Renal cortex interstitium (tissue), 11 donors: ENCODE data around the gene SPON2. TPM values are rescaled to one million over a fixed set of nuclear protein-coding genes. Genes with fewer than 3 reads are reported as not detected.
A peak's percentile ranks its signal among the peaks of the same experiment; 100 is the strongest.

Experiments used
- DNase-seq, 11 donors: peaks; one replicate each; pipeline ENCODE4 v3.0.0-alpha.2; 2013; ENCODE audit warnings: low read depth in 9 of 11, low spot score in 4 of 11; ENCODE audit errors: extremely low read depth in 1 of 11
- polyA plus RNA-seq, 3 donors: library from polyadenylated mRNA; unstranded; fragments of 120-200 nt; gene quantifications; one replicate each; pipeline ENCODE4 v1.2.1, GENCODE V29; 2013; ENCODE audit not compliant: insufficient read length in 3 of 3

Gene SPON2
- polyA plus RNA-seq, 3 donors: 5.0 to 20.7 (median 9.5) TPM

- no peak for DNase-seq
These were observed 6.1 kb upstream of the SPON2 start for GRCh38 chr4:1178300-1179088.

DNA sequence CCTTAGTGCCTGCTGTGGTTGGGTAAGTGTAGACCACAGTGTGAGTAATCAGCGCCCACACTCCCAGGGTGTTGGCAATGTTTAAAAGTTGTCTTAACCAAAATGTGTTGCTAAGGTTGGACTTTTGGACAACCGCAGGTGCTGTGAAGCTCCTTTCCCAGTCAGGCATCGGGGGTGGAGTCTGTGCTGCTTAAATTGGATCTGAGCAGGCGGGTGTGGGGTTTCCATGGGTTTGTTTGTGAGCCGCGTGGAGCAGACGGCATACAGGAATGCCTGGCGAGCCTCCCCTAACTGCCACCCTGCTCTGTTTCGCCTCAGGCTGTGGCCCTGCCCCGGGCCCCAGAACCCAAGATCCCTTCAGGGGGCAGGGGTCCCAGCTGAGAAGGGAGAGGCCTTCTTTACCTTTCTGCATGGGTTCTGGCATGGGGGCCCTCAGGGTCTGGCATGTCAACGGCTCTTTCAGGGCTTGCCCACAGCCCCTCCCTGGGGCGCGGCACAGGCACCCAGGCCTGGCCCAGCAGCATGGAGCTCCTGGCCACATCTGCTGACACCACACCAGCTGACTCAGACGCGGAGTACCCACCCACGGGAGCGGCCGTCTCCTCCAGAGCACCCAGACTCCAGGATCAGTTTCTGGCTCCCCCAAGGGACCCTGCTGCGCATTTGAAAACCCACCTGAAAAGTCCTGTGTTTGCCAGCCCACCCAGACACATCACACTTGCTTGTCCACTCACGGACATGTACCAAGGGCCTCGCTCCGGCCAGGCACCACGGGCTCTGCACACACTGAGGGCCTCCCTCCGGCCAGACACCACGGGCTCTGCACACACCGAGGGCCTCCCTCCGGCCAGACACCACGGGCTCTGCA is 5.1 kb upstream of the SPON2 start:
- no peak for DNase-seq

DNA sequence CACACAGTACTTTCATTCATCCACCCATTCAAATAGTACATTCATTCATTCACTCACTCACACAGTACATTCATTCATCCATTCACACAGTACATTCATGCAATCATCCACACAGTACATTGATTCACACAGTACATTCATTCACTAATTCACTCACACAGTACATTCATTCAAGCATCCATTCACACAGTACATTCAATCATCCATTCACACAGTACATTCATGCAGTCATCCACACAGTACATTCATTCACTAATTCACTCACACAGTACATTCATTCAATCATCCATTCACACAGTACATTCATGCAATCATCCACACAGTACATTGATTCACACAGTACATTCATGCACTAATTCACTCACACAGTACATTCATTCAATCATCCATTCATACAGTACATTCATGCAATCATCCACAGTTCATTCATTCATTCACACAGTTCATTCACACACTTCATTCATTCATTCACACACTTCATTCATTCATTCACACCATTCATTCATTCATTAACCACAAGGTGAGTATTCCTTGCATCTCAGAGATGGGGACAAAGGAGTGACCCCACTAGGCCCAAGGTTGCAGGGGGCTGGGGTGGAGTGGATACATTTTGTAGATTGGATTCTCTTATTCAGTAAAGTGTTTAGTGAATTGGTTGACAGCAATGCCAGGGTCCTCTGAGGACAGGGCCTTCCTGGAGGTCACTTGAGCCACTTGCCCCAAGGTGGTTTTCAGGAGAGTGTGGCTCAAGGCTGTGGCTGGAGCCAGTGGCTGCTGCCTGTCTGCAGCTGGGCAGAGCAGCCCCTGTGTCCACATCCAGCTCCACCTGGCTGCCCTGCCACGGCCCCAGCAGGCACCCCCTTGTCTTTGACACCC is 4.3 kb upstream of the SPON2 start:
- DNase-seq: no peak

DNA sequence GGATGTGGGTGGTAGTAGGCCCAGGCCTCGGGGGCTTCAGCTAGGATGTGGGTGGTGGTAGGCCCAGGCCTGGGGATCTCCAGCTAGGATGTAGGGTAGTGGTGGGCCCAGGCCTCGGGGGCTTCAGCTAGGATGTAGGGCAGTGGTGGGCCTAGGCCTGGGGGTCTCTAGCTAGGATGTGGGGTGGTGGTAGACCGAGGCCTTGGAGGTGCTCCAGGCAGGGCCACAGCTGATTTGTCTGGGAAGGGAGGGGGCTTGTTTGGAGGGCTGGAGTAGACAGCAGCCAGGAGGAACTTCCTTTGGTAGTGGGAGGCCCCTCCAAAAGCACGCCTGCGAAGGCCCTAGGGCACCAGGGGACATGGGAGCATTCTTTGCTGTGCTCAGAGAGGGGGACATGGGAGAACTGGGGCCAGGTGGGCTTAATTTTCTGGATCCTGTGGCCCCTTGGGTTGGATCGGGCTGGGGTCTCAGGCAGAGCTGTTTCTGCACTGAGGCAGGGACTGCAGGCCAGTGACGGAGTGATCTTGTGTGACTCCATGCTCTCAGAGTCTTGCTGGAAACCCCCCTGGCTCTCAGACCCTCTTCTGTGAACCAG is 3.3 kb upstream of the SPON2 start:
- DNase-seq: no peak

- DNase-seq: no peak
These were observed 2.7 kb upstream of the SPON2 start for GRCh38 chr4:1174941-1175634.

- DNase-seq: no peak
These were observed 781 bp upstream of the SPON2 start for GRCh38 chr4:1172971-1173757.

DNA sequence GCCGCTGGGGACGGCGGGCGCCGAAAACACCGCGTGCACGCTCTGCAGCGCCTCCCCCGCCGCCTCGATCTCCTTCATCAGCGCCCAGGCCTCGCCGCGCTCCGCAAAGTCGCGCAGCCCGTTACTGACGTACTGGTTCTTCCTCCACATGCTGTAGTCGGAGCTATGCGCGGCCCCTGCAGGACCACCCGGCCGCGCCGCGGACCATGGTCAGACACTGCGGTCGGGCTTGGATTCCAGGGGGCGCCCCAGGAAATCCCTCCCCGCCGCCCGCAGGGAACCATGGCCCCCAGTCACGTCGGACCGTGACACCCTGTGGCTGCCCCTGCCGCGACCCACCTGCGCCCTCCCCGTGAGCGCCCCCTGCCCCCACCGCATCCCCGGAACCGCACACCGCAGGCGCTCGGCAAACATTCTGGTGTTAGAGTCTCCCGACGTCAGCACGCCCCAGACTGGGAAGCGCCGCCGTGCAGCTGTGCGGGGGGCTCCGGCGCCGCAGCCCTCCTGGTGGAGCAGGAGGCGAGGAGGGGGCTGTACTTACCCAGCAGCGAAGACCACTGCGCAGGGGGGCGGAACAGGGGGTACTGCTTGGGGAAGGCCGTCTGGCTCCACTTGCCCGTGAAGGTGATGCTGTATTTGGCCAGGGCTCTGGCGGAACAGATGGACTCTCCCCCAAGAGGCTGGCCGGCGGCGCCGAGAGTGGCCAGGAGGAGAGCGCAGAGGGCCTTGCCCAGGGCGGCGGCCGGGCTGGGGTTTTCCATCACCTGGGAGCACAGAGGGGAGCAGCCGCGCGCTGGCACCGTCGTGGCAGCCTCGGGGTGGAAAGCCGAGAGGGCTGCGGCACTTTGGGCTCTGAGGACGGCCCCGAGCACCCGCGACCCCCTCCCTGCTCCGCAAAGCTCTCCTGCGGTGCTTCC is 814 bp downstream of the SPON2 start:
- DNase-seq: peak in 1 of 11 donors; percentile 34

DNA sequence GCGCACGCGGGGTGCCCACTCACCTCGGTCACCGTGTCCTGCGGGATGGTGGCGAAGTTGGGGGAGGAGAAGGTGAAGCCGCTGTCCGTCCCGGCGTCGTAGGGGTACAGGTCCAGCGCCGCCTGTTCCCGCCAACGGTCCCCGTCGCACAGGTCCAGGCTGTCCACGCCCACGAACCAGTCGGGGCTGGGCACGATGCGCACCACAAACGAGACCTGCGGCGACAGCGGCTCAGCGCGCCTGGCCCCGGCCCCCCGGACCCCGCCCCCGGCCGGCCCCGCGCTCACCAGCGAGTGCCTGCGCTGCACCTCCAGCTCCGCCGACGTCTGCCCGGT is 1.4 kb downstream of the SPON2 start:
- DNase-seq: no peak

DNA sequence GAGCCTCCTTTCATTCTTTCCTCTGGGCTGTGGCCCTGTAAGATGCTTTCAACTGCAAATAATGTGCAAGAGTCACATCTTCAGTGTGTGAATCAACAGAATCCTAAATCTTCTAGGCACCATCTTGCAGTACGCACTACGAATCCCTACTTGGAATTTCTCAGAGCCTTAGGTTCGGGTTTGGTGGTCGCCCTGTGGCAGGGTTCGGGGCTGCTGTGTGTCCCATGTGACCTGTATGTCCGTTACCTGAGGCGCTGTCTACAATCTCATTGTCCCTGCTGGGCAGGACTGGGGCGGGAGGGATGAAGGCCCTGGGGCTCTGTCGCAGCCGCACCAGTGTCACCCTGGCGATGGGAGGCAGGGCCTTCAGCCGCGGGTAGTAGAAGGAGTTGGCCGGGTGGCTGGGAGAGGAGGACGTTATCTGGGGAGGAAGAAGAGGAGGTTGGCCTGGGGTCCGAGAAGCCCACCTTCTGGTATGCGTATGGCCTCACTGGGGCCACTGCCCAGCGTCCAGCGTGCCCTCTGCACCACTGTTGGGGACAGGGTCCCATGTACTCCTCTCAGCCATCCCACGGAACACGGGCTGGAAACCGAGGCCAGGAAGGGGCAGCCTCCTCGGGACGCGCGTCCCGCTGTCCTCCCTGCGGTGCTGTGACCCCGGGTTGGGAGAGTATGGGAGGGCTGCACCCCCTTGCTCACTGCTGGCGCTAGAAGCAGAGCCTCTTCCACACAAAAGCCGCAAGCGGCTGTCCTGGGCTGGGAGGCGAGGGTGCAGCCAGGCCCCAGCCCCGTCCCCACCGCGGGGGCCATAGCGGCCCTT is 2.0 kb downstream of the SPON2 start:
- DNase-seq: no peak

DNA sequence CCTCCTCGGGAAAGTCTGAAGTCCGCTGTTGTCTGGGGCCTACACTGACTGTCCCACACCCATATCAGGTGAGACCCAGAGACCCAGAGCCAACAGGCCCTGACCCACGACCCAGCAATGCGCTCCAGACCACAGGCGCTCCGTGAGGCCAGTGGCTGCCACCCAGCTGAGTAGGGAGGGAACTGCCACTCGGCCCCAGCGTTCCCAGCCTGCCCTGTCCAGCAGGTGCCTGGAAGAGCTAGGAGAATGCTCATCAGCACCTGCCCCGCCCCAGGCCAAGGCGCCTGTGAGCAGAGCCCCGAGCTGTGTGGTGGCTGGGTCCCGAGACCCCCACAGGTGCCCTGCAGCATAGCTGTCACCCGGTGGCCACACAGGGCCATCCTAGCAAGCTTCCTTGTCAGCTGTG is 2.7 kb downstream of the SPON2 start:
- no peak for DNase-seq

DNA sequence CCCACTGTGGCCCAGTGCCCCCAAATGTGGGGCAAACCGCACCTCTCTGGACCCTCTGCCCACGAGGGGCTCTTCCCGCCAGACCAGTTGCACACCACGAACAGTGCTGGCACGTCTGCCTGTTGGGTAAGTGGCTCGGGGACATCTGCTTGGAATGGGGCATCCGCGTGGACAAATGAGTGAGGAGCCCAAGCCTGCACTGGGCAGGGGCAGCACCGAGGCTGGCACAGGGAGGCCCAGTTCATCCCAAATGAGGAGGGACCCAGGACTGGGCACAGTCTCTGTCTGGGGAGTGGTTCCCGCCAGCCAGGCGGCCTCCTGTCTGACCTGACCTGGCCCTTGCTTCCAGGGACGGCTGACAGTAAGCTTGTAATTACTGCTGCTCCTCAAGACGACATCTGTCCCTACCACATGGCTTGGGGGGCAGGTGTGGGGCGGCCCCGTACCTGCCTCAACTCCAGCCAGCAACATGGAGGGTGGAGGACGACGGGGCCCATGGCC is 3.2 kb downstream of the SPON2 start:
- no peak for DNase-seq

- no peak for DNase-seq
These were observed 3.9 kb downstream of the SPON2 start for GRCh38 chr4:1168191-1169101.

DNA sequence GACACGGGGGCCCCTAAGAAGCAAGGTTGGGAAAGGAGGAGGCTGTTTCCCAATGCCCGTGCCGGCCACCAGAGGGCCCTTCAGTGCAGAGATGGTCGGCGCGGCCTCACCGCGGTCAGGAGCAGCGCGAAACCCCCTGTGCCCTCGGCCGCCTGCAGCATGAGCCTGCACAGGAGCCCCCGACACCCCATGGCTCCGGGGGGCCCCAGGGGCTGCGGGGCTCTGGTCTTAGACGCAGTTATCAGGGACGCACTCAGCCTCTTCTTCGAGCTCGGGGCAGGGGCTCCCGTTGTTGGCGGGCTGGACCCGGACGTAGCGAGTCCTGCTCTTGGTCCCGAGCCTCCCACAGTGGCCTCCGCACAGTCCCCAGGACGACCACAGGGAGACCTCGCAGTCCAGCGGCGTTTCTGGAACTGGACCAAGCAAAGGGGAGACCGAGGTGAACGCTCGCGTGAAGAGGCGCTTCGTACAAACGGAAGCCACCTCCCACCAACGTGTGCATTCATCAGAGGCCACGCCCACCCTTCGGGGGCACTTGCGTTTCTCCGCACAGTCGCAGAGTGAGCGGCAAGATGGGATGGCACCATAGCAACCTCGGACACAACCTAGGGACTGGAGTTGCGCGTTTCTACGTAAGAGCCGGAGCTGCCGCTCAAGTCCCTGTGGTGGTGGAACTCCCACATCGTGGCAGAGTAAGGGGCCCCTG is 5.0 kb downstream of the SPON2 start:
- peak in 7 of 11 donors; percentile 38 to 79 (median 68) for DNase-seq
